ENCODE data around the gene MAGI2.

The MAGI2 gene

GRCh38 chr7:79412915-79413314 is 40.6 kb downstream of the MAGI2 start:
- no peak overlapping the region for H3K4me3 ChIP-seq (ENCODE audit: low read depth in 1 of 2, low read length in 2 of 2)
- TF ChIP-seq EZH2 (IDR thresholded peaks at IDR 0.05; ENCODE audit: borderline replicate concordance, low read depth, low read length, severe bottlenecking) (no peak), CTCF (IDR thresholded peaks at IDR 0.05; ENCODE audit: borderline replicate concordance, extremely low read depth, low read length, poor library complexity, severe bottlenecking) (no peak)
- no peaks in the 10 kb centered on the region for H3K4me1 ChIP-seq (ENCODE audit: insufficient read depth, low read length)
- H3K79me2 ChIP-seq (ENCODE audit: insufficient read depth, low read length) = no peaks in the 10 kb centered on the region
- no peak overlapping the region for H3K27ac ChIP-seq (ENCODE audit: low read length)
- no peak overlapping the region for H3K9ac ChIP-seq (ENCODE audit: low read depth, low read length)
- H2AFZ ChIP-seq (ENCODE audit: low read depth, low read length) = no peak overlapping the region
- no peak overlapping the region for H3K4me2 ChIP-seq (ENCODE audit: insufficient read depth, low read length)
- ATAC-seq (ENCODE audit: insufficient read depth, low read depth) (no peak), DNase-seq (no peak)
- H3K9me3 ChIP-seq (ENCODE audit: insufficient read depth, low read length, severe bottlenecking) = no peaks in the 10 kb centered on the region
- no peaks in the 10 kb centered on the region for H4K20me1 ChIP-seq (ENCODE audit: insufficient read depth, low read length)
- H3K36me3 ChIP-seq (ENCODE audit: insufficient read depth, low read length) = no peaks in the 10 kb centered on the region
- no peaks in the 10 kb centered on the region for H3K27me3 ChIP-seq (ENCODE audit: insufficient read depth, low read length, poor library complexity)

- Histone ChIP-seq H3K4me2 (ENCODE audit: insufficient read depth, low read length) (no peak overlapping the region), H3K9ac (ENCODE audit: low read depth, low read length) (no peak overlapping the region), H3K79me2 (ENCODE audit: insufficient read depth, low read length) (no peaks in the 10 kb centered on the region), H3K4me3 (ENCODE audit: low read depth in 1 of 2, low read length in 2 of 2) (no peak overlapping the region), H3K27me3 (ENCODE audit: insufficient read depth, low read length, poor library complexity) (no peaks in the 10 kb centered on the region), H2AFZ (ENCODE audit: low read depth, low read length) (no peak overlapping the region), H3K27ac (ENCODE audit: low read length) (no peak overlapping the region), H4K20me1 (ENCODE audit: insufficient read depth, low read length) (no peaks in the 10 kb centered on the region), H3K4me1 (ENCODE audit: insufficient read depth, low read length) (no peaks in the 10 kb centered on the region), H3K36me3 (ENCODE audit: insufficient read depth, low read length) (no peaks in the 10 kb centered on the region), H3K9me3 (ENCODE audit: insufficient read depth, low read length, severe bottlenecking) (no peaks in the 10 kb centered on the region)
- TF ChIP-seq EZH2 (IDR thresholded peaks at IDR 0.05; ENCODE audit: borderline replicate concordance, low read depth, low read length, severe bottlenecking) = no peak
- TF ChIP-seq CTCF (IDR thresholded peaks at IDR 0.05; ENCODE audit: borderline replicate concordance, extremely low read depth, low read length, poor library complexity, severe bottlenecking) = no peak
- ATAC-seq (ENCODE audit: insufficient read depth, low read depth) (no peak), DNase-seq (no peak)
Observed at GRCh38 chr7:79412438-79412837, 41.0 kb downstream of the MAGI2 start.

GRCh38 chr7:79410345-79410744 is 43.1 kb downstream of the MAGI2 start:
- Histone ChIP-seq H3K36me3 (ENCODE audit: insufficient read depth, low read length) (no peaks in the 10 kb centered on the region), H3K4me3 (ENCODE audit: low read depth in 1 of 2, low read length in 2 of 2) (no peak overlapping the region), H3K4me1 (ENCODE audit: insufficient read depth, low read length) (no peaks in the 10 kb centered on the region), H3K4me2 (ENCODE audit: insufficient read depth, low read length) (no peak overlapping the region), H3K9me3 (ENCODE audit: insufficient read depth, low read length, severe bottlenecking) (no peaks in the 10 kb centered on the region), H3K27ac (ENCODE audit: low read length) (no peak overlapping the region), H3K9ac (ENCODE audit: low read depth, low read length) (no peak overlapping the region), H3K79me2 (ENCODE audit: insufficient read depth, low read length) (no peaks in the 10 kb centered on the region), H2AFZ (ENCODE audit: low read depth, low read length) (no peak overlapping the region), H3K27me3 (ENCODE audit: insufficient read depth, low read length, poor library complexity) (no peaks in the 10 kb centered on the region), H4K20me1 (ENCODE audit: insufficient read depth, low read length) (no peaks in the 10 kb centered on the region)
- DNase-seq = no peak
- ATAC-seq (ENCODE audit: insufficient read depth, low read depth) = no peak
- TF ChIP-seq CTCF (IDR thresholded peaks at IDR 0.05; ENCODE audit: borderline replicate concordance, extremely low read depth, low read length, poor library complexity, severe bottlenecking) = no peak
- TF ChIP-seq EZH2 (IDR thresholded peaks at IDR 0.05; ENCODE audit: borderline replicate concordance, low read depth, low read length, severe bottlenecking) = no peak

- H2AFZ ChIP-seq (ENCODE audit: low read depth, low read length) = no peak overlapping the region
- TF ChIP-seq EZH2 (IDR thresholded peaks at IDR 0.05; ENCODE audit: borderline replicate concordance, low read depth, low read length, severe bottlenecking) (no peak), CTCF (IDR thresholded peaks at IDR 0.05; ENCODE audit: borderline replicate concordance, extremely low read depth, low read length, poor library complexity, severe bottlenecking) (no peak)
- H3K36me3 ChIP-seq (ENCODE audit: insufficient read depth, low read length) = no peaks in the 10 kb centered on the region
- H3K79me2 ChIP-seq (ENCODE audit: insufficient read depth, low read length) = no peaks in the 10 kb centered on the region
- no peaks in the 10 kb centered on the region for H3K9me3 ChIP-seq (ENCODE audit: insufficient read depth, low read length, severe bottlenecking)
- no peak overlapping the region for H3K4me2 ChIP-seq (ENCODE audit: insufficient read depth, low read length)
- no peaks in the 10 kb centered on the region for H3K4me1 ChIP-seq (ENCODE audit: insufficient read depth, low read length)
- no peak overlapping the region for H3K4me3 ChIP-seq (ENCODE audit: low read depth in 1 of 2, low read length in 2 of 2)
- no peak overlapping the region for H3K27ac ChIP-seq (ENCODE audit: low read length)
- ATAC-seq (ENCODE audit: insufficient read depth, low read depth) (no peak), DNase-seq (no peak)
- no peaks in the 10 kb centered on the region for H3K27me3 ChIP-seq (ENCODE audit: insufficient read depth, low read length, poor library complexity)
- H4K20me1 ChIP-seq (ENCODE audit: insufficient read depth, low read length) = no peaks in the 10 kb centered on the region
- H3K9ac ChIP-seq (ENCODE audit: low read depth, low read length) = no peak overlapping the region
Observed at GRCh38 chr7:79407351-79407750, 46.1 kb downstream of the MAGI2 start.

Measured in DND-41 (cell line).